ENCODE measurements around the gene CACNB2. TPM values are rescaled to one million over a fixed set of nuclear protein-coding genes. Genes with fewer than 3 reads are reported as not detected.

CACNB2 gene
- total and polyA plus RNA-seq, 2 donors (not counting 3 experiments of a cell fraction or from before 2014, with no cell fraction given): not detected

- dilution Hi-C loops (cut with MboI; ENCODE audit: extremely low pct_ligation_motif_present, low sequenced_read_pairs) (no loop called here), intact Hi-C loops (cut with micrococcal nuclease) (no loop called here)
- Histone ChIP-seq H4K20me1 (replicated peaks; ENCODE audit: control insufficient read depth, extremely low read depth, insufficient read depth, low read length) (no peaks in the 10 kb centered on the region), H3K9me3 (replicated peaks; ENCODE audit: control insufficient read depth, insufficient read depth, low read length) (no peaks in the 10 kb centered on the region), H3K9me1 (replicated peaks; ENCODE audit: control insufficient read depth, extremely low read depth, insufficient read depth, low read length) (no peaks in the 10 kb centered on the region), H3K4me1 (ENCODE audit: control insufficient read depth, extremely low read depth, insufficient read depth, low read length) (no peaks in the 10 kb centered on the region), H3K9ac (replicated peaks; ENCODE audit: extremely low read depth, insufficient read depth, low read length) (no peak overlapping the region), H3K27ac (ENCODE audit: insufficient read depth, low read depth, low read length) (no peak overlapping the region), H2AFZ (ENCODE audit: low read depth, low read length) (no peak overlapping the region), H3K27me3 (ENCODE audit: control insufficient read depth in 2 of 2, insufficient read depth in 2 of 2, low read length in 2 of 2) (no peaks in the 10 kb centered on the region), H3K4me3 (replicated peaks in 1 of 3; ENCODE audit: insufficient read depth in 1 of 3, low read depth in 1 of 3, low read length in 3 of 3) (no peak overlapping the region), H3K4me2 (ENCODE audit: insufficient read depth, low read length) (no peak overlapping the region), H3K79me2 (ENCODE audit: control insufficient read depth, insufficient read depth, low read length) (no peaks in the 10 kb centered on the region), H3K36me3 (ENCODE audit: control insufficient read depth in 2 of 2, extremely low read depth in 1 of 2, insufficient read depth in 2 of 2, low read length in 2 of 2) (no peaks in the 10 kb centered on the region)
- no TSS peak for BruUV-seq (replicated peaks)
- ChIA-PET POLR2A (no interaction called here), CTCF (interaction anchor here (1.0 to 1.2 kb wide), 2 partner anchors 9 to 10 kb away, joined by 3 to 4 read pairs; no protein-coding TSS in a partner anchor)
- no peak for DNase-seq (ENCODE audit: low read depth, low spot score)
- TF ChIP-seq EZH2 (IDR thresholded peaks at IDR 0.05; ENCODE audit: borderline replicate concordance, low read depth, low read length, severe bottlenecking) (no peak), MYC (IDR thresholded peaks at IDR 0.05; ENCODE audit: low read depth, low read length) (no peak), FOS (IDR thresholded peaks at IDR 0.05; ENCODE audit: borderline replicate concordance, insufficient read depth, low read length) (no peak), JUN (IDR thresholded peaks at IDR 0.05; ENCODE audit: borderline replicate concordance, insufficient read depth, insufficient read length, low read depth) (no peak), POLR2AphosphoS5 (IDR thresholded peaks at IDR 0.05; ENCODE audit: insufficient read depth, low read depth, low read length) (no peak), GATA2 (IDR thresholded peaks at IDR 0.05; ENCODE audit: insufficient read depth, insufficient read length, low read depth, low read length) (no peak), POLR2A (IDR thresholded peaks at IDR 0.05; ENCODE audit: low read depth, low read length) (no peak), CTCF (IDR thresholded peaks at IDR 0.05; ENCODE audit: extremely low read depth in 1 of 2, insufficient read depth in 1 of 2, low read depth in 1 of 2, low read length in 2 of 2) (no peak), MAX (IDR thresholded peaks at IDR 0.05; ENCODE audit: insufficient read depth, insufficient read length) (no peak)
- FAIRE-seq: no peak
Measured at GRCh38 chr10:18098201-18098600, 42.0 kb upstream of the CACNB2 start.

Data from endothelial cell of umbilical vein (primary cell).